SK-N-SH (cell line): ENCODE data around the gene TRIM62. TPM values are rescaled to one million over a fixed set of nuclear protein-coding genes. Genes with fewer than 3 reads are reported as not detected.

Source experiments
- CTCF ChIA-PET: fragments of 300-600, 350-600 bp; formaldehyde crosslinking; extraction: SDS; loops from one replicate; lab custom pipeline; 2021; lab: Yijun Ruan, JAX
- POLR2A ChIA-PET: fragments of 350-600 bp; sonication (Branson Sonifier 250); formaldehyde crosslinking; extraction: SDS; loops from one replicate; lab custom pipeline; 2020; ENCODE audit warnings: antibody characterized with exemption, inconsistent platforms; lab: Yijun Ruan, JAX
- DNase-seq: peaks from one replicate; pipeline ENCODE4 v3.0.0; 2012
- H2AFZ ChIP-seq: fragments of 200-600 bp; sonication (generic); 2 replicates; pipeline ENCODE4 v1.8.1; 2016; ENCODE audit warnings: antibody characterized with exemption, mild to moderate bottlenecking, low read depth
- H3F3A ChIP-seq: fragments of 200-600 bp; sonication (generic); replicated peaks from 2 replicates; pipeline ENCODE3; 2016; ENCODE audit warnings: antibody characterized with exemption, mild to moderate bottlenecking; ENCODE audit not compliant: insufficient read depth
- H3K27ac ChIP-seq, 2 experiments: fragments of 200-500 bp in 1 of 2; fragments of 200-600 bp in 1 of 2; sonication (Bioruptor generic) in 1 of 2; sonication (generic), shearing (Covaris generic) in 1 of 2; 2 replicates each; pipeline versions ENCODE4 v1.5.1 to v1.6.1; 2014 to 2016; ENCODE audit warnings: low read depth in 2 of 2, inconsistent platforms in 1 of 2, low read length in 1 of 2, mild to moderate bottlenecking in 1 of 2, mixed read lengths in 1 of 2
- H3K27me3 ChIP-seq: fragments of 200-600 bp; sonication (generic), shearing (Covaris generic); 2 replicates; pipeline ENCODE4 v1.6.1; 2016; ENCODE audit warnings: mixed run types; ENCODE audit not compliant: insufficient read depth
- H3K36me3 ChIP-seq, 2 experiments: fragments of 200-500 bp in 1 of 2; fragments of 200-600 bp in 1 of 2; sonication (Bioruptor generic) in 1 of 2; sonication (generic) in 1 of 2; replicated peaks in 1 of 2; 2 replicates each; pipeline versions ENCODE3 to v1.5.1; 2014 to 2016; ENCODE audit warnings: low read length in 1 of 2, mild to moderate bottlenecking in 1 of 2; ENCODE audit not compliant: insufficient read depth in 2 of 2, control insufficient read depth in 1 of 2
- H3K4me1 ChIP-seq, 2 experiments: fragments of 200-500 bp in 1 of 2; fragments of 200-600 bp in 1 of 2; sonication (Bioruptor generic) in 1 of 2; sonication (generic), shearing (Covaris generic) in 1 of 2; 2 replicates each; pipeline versions ENCODE4 v1.5.1 to v1.6.1; 2014 to 2016; ENCODE audit warnings: low read depth in 1 of 2, low read length in 1 of 2, mixed run types in 1 of 2; ENCODE audit not compliant: insufficient read depth in 2 of 2, control insufficient read depth in 1 of 2
- H3K4me2 ChIP-seq: fragments of 200-600 bp; sonication (generic), shearing (Covaris generic); 2 replicates; pipeline ENCODE4 v1.6.1; 2017; ENCODE audit warnings: mixed run types
- H3K4me3 ChIP-seq, 2 experiments: fragments of 200-500 bp in 1 of 2; fragments of 200-600 bp in 1 of 2; sonication (Bioruptor generic) in 1 of 2; sonication (generic), shearing (Covaris generic) in 1 of 2; 2 replicates each; pipeline versions ENCODE4 v1.5.1 to v1.8.1; 2014 to 2016; ENCODE audit warnings: low read depth in 2 of 2, inconsistent platforms in 1 of 2, low read length in 1 of 2, mild to moderate bottlenecking in 1 of 2, mixed read lengths in 1 of 2, moderate library complexity in 1 of 2
- H3K79me2 ChIP-seq: fragments of 200-600 bp; sonication (generic); 2 replicates; pipeline ENCODE4 v1.8.1; 2017; ENCODE audit warnings: mild to moderate bottlenecking; ENCODE audit not compliant: insufficient read depth
- H3K9ac ChIP-seq: fragments of 200-600 bp; sonication (generic); 2 replicates; pipeline ENCODE4 v1.6.1; 2017; ENCODE audit warnings: mixed run types
- H3K9me2 ChIP-seq: fragments of 200-600 bp; sonication (generic); 2 replicates; pipeline ENCODE4 v1.6.1; 2017; ENCODE audit warnings: mixed run types
- H3K9me3 ChIP-seq: fragments of 200-600 bp; sonication (generic); 2 replicates; pipeline ENCODE4 v1.6.1; 2017; ENCODE audit warnings: mixed run types, mild to moderate bottlenecking, moderate library complexity
- H4K20me1 ChIP-seq: fragments of 200-600 bp; sonication (generic); 2 replicates; pipeline ENCODE4 v1.6.1; 2017; ENCODE audit warnings: mild to moderate bottlenecking, mixed run types; ENCODE audit not compliant: insufficient read depth
- ELF1 ChIP-seq: IDR thresholded peaks from 2 replicates; pipeline ENCODE4 v1.4.0; 2012
- EP300 ChIP-seq, 2 experiments: IDR thresholded peaks; 2 replicates each; pipeline versions ENCODE4 v1.4.0 to v1.6.1; 2012; ENCODE audit warnings: borderline replicate concordance in 1 of 2, low read depth in 1 of 2, low read length in 1 of 2
- FOXM1 ChIP-seq: IDR thresholded peaks from 2 replicates; pipeline ENCODE4 v1.4.0; 2012; ENCODE audit warnings: low read depth, mild to moderate bottlenecking
- MXI1 ChIP-seq: IDR thresholded peaks from 2 replicates; pipeline ENCODE4 v1.6.1; 2012; ENCODE audit warnings: mild to moderate bottlenecking, low read depth, low read length, improper control_type of control experiment
- NFIC ChIP-seq: IDR thresholded peaks from 2 replicates; pipeline ENCODE4 v1.4.0; 2012; ENCODE audit warnings: borderline replicate concordance
- PBX3 ChIP-seq: IDR thresholded peaks from 2 replicates; pipeline ENCODE4; 2012
- POLR2AphosphoS5 ChIP-seq: IDR thresholded peaks from 2 replicates; pipeline ENCODE4 v1.6.1; 2012; ENCODE audit warnings: low read depth, low read length
- RAD21 ChIP-seq: IDR thresholded peaks from 2 replicates; pipeline ENCODE4 v1.6.1; 2012; ENCODE audit warnings: mild to moderate bottlenecking, low read length
- RCOR1 ChIP-seq: fragments of 150-350 bp; IDR thresholded peaks from 2 replicates; pipeline ENCODE4 v1.6.1; 2017; ENCODE audit warnings: antibody characterized with exemption, low read length
- SIN3A ChIP-seq: IDR thresholded peaks from 2 replicates; pipeline ENCODE4 v1.6.1; 2012; ENCODE audit warnings: low read depth, mild to moderate bottlenecking, low read length, moderate library complexity, borderline replicate concordance
- TAF1 ChIP-seq: IDR thresholded peaks from 2 replicates; pipeline ENCODE4 v1.6.1; 2012; ENCODE audit warnings: low read depth, mild to moderate bottlenecking, low read length, moderate library complexity, borderline replicate concordance
- TCF12 ChIP-seq: IDR thresholded peaks from 2 replicates; pipeline ENCODE4 v1.4.0; 2012
- YY1 ChIP-seq: IDR thresholded peaks from 2 replicates; pipeline ENCODE4 v1.4.0; 2012; ENCODE audit warnings: low read depth, mild to moderate bottlenecking
- ZBTB33 ChIP-seq: IDR thresholded peaks from 2 replicates; pipeline ENCODE4 v1.4.0; 2012; ENCODE audit warnings: low read depth, borderline replicate concordance
- WGBS: methylation state at CpG from one replicate; pipeline ENCODE4 v1.1.6; 2017; ENCODE audit warnings: low lambda C conversion rate; 5-methylcytosine and 5-hydroxymethylcytosine counted together
- polyA plus RNA-seq, 3 experiments: library from polyadenylated mRNA; depleted of rRNA; stranded (reverse); fragments of >200 nt; gene quantifications; 2 replicates each; pipeline ENCODE4 v1.2.3, GENCODE V29; 2012

The TRIM62 gene
- polyA plus RNA-seq, 1 of the 3 experiments (the other 2 are of a cell fraction) = 4.4 TPM

DNA sequence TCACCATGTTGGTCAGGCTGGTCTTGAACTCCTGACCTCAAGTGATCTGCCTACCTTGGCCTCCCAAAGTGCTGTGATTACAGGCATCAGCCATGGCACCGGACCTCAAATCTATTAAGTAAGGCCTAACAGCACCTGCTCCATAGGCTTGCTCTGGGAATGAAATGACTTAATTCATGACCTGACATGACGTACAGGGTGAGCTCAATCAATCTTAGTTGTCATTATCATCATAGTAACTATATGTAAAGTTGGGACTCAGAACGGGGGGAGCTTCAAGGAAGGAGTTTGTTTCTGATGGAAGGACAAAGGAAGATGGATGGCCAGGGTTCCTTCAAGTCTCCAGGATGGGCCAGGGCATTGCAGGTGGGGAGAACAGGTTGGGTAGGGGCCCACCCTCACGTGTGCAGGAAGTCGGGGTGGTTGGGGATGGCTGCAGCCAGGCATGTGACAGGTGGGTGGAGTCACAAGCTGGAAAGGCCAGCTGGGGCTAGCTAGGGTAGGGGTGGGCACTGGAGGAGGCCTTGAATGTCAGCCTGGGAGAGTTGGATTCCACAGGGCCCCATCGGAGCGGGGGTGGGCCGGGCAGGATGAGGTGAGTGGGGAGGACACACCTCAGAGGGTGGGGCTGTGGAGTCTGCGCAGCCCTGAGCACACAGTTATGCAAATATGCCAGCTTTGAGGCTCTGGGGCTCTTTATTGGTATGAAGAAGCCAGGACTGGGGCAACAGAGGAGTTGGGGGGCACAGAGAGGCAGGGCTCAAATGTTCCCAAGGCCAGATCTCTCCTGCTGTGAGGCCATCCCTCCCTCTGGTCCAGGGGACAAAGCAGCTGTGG, 9.6 kb downstream of the TRIM62 start:
- H3F3A ChIP-seq = no peaks in the 10 kb centered on the region
- no peak overlapping the region for H3K27ac ChIP-seq
- H2AFZ ChIP-seq = no peak overlapping the region
- H3K9me3 ChIP-seq = no peaks in the 10 kb centered on the region
- H3K27me3 ChIP-seq = no peaks in the 10 kb centered on the region
- H3K4me1 ChIP-seq = peaks cover 0 to 36% of the 10 kb centered on the region in 2 experiments; a peak in 1 of 4 replicates
- H3K79me2 ChIP-seq = no peaks in the 10 kb centered on the region
- CTCF ChIA-PET = interaction anchor here (0.7 to 1.1 kb wide), 3 partner anchors 32 to 126 kb away, joined by 3 read pairs; no protein-coding TSS in a partner anchor
- POLR2A ChIA-PET = interaction anchor here (1.3 kb wide), 1 partner anchor 21 kb away, joined by 3 read pairs; no protein-coding TSS in a partner anchor
- no peak overlapping the region for H3K4me3 ChIP-seq
- H4K20me1 ChIP-seq = no peaks in the 10 kb centered on the region
- H3K4me2 ChIP-seq = no peak overlapping the region
- peaks cover 0 to 4% of the 10 kb centered on the region in 2 experiments for H3K36me3 ChIP-seq
- 83% methylated on average over 8 of the region's 9 CpGs for WGBS
- TF ChIP-seq FOXM1 (no peak), PBX3 (no peak)
- TF ChIP-seq, all 33 proteins: peak for 0
- Histone ChIP-seq H3K9me2 (no peaks in the 10 kb centered on the region), H3K9ac (no peak overlapping the region)
- no peak for DNase-seq

DNA sequence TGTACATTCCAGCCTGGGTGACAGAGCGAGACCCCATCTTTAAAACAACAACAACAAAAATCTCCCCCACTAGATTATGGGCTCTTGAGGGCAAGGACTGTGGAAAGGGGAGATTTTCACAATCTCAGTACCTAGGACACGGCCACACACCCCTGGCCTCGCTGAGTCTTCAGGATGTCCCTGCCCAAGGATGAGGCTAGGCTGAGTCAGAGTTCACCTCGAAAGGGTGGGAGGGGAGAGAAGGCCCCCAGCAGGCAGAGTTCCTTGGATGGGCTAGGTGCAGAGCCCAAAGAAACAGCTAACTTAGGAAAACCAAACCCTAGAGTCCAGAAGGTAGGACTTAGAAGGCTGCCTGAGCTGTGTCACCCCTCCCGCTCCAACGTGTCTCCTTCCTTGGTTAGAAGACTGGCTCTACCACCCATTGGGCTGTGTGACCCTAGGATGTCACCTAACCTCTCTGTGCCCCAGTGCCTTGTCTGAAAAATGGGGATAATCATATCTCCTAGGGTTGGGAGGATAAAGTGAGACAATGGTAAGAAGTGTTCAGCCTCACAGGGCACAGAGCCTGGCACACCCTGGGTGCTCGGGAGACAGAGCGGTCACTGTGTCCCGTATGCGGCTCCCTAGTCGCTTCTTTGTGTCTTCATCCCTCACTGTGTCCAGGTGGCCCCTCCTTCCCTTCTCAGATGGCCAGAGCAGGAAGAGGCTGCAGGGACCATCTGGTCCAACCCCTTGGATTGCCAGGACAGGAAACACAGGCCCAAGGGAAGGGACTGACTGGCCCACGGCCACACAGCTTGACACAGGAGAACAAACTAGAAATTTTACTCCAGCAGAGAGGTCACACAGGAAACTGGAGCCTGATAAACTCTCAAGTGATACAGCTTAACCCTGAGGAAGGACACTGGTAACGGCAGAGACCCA, 11.2 kb downstream of the TRIM62 start:
- Histone ChIP-seq H3K27me3 (no peaks in the 10 kb centered on the region), H3F3A (no peaks in the 10 kb centered on the region), H2AFZ (no peak overlapping the region), H3K79me2 (no peaks in the 10 kb centered on the region), H3K27ac (peak overlapping the region in 1 of 2 experiments; percentile 34; a peak in 1 of 4 replicates), H3K4me3 (no peak overlapping the region), H3K9me2 (no peaks in the 10 kb centered on the region), H4K20me1 (no peaks in the 10 kb centered on the region), H3K4me1 (peaks cover 0 to 22% of the 10 kb centered on the region in 2 experiments; a peak in 1 of 4 replicates), H3K9ac (no peak overlapping the region), H3K36me3 (peaks cover 0 to 2% of the 10 kb centered on the region in 2 experiments), H3K4me2 (no peak overlapping the region), H3K9me3 (no peaks in the 10 kb centered on the region)
- ChIA-PET POLR2A (no interaction called here), CTCF (interaction anchor here (0.6 kb wide), 1 partner anchor 87 kb away, joined by 3 read pairs; no protein-coding TSS in a partner anchor)
- TF ChIP-seq RCOR1 (no peak), TCF12 (no peak), RAD21 (no peak), MXI1 (no peak), NFIC (no peak), ELF1 (no peak), PBX3 (no peak), TAF1 (no peak), ZBTB33 (no peak), EP300 (IDR thresholded peaks at IDR 0.05; ENCODE audit: borderline replicate concordance in 1 of 2, low read depth in 1 of 2, low read length in 1 of 2) (no peak), SIN3A (no peak), YY1 (no peak), POLR2AphosphoS5 (no peak)
- WGBS = 79% methylated on average over 13 of the region's 13 CpGs
- no peak for DNase-seq
